HG03575 (cell line): ENCODE results near the gene RPS5.

Source experiments
- ATAC-seq: cut with Tn5 transposase; IDR thresholded peaks from one replicate; pipeline ENCODE4 v1.9.1; 2021; ENCODE audit not compliant: unreplicated experiment, insufficient number of reproducible peaks, low FRiP score; ENCODE audit errors: extremely low read depth

RPS5 gene

GRCh38 chr19:58381460-58382212 lies 5.4 kb upstream of the RPS5 start:
- ATAC-seq, result no peak

DNA sequence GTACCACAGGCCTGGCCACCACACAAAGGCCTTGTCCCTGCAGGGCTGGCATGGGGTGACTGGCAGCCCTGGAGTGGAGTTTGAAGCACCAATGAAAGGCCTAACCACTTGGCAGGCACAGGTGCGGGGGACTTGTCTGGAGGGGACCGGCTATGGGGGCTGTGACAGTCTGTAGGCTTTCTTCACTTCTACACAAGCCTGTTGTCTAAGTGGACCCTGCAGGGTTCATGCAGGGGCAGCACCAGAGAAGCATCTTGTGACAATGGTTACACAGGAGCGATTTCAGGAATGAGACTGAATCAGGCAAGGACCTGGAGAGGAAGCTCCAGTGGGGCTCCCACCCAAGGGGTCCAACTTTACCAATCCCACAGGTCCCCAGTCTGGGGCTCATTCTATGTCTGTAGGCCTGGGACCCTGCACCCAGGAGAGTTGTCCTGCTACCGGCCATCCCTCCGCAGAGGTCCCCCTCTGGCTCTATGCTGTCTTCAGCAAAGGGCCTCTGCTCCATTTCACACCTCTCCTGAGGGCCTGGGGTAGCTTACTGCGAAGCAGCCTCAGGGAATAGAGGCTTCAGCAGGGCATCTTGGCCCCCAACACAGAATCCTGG lies 4.0 kb upstream of the RPS5 start:
- ATAC-seq, result no peak

- no peak for ATAC-seq
These were observed 1.7 kb upstream of the RPS5 start for GRCh38 chr19:58385313-58385890.

DNA sequence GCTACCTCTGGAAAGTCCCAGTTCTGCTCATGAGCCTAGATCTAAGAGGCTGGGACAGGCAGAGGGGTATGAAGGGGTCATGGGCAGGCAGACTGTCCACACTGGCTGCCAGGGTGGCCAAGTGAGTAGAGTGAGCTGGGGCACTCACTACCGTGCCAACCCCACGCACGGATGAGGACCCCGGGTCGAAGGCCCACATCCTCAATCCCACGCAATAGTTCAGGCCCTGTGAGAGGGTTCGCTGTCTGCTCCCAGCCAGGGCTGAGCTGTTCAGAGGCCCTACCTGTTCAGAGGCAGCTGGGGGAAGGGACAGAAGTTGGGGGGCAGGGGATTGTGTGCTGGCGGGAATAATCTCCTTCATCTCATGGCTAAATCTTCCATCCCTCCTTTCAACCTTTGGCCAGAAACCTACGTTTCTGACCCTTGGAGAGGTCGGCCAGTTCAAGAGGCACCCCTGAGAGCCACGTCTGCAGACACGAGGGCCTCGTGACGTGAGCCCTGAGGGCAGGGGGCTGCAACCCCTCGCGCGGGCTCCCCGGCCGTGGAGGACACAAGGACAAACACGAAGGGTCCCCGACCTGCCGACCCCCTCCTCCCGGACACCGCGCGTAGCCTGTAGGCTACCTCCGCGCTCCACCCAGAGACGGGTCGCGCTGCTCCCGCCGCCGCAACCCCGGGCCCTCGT lies 1.0 kb upstream of the RPS5 start:
- no peak for ATAC-seq

DNA sequence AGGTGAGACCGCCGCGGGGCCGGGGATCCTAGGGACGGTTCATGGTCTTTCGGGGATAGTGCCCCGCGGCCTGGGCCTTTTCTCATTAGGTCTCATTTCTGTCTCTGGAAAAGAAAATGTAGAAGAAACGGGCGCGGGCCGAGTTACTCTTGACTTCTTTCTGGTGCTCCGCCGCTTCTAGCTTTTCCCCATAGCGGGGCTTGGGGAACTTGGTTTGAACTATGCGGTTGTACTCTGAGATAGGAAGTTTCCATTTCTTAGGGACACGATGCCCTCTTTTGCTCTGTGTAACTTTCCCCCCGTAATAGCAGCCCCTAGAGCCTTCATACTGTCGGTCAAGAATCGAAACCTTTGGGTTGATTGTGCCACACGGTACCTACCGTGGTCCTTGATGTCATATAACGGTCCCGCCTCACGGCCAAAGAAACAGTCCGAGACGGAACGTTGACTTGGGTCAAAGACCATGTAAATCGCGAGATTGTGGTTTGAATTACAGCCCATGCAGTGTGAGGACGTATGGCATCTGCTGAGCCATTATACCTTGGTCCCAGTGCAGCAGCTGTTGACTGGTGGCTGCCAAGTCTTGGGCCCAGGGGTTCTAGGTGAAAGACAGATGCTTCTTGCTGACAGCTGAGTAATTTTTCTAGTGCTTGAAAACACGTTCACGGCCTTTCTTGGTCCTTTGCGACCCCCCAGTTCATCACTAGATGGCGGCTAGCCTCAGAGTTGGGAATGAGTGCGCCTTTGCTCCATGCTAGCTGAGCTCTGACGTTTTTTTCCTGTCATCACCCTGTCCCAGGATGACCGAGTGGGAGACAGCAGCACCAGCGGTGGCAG lies 487 bp downstream of the RPS5 start:
- no peak for ATAC-seq

GRCh38 chr19:58388175-58388526 lies 1.1 kb downstream of the RPS5 start:
- no peak for ATAC-seq

DNA sequence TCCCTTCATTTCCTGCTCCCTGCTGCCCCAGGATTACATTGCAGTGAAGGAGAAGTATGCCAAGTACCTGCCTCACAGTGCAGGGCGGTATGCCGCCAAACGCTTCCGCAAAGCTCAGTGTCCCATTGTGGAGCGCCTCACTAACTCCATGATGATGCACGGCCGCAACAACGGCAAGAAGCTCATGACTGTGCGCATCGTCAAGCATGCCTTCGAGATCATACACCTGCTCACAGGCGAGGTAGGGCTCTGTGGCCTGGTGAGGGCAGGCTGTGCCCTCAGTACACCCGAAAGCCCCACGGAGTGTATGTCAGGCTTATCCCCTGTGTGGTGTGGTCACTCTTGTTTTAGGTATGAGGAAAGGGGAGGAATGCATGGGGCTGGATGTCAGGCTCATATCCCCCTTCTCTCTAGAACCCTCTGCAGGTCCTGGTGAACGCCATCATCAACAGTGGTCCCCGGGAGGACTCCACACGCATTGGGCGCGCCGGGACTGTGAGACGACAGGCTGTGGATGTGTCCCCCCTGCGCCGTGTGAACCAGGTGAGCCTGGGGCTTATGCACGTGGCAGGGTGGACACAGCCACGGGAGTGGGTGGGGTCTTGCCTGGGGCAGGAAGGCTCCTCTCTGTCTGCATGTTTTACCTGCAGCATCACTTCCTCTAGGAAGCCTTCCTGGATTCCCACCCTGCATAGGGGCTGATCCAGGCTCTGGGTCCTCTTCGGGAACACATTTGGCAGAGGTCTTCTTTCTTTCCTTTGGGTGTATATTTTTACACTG lies 6.1 kb downstream of the RPS5 start:
- no peak for ATAC-seq

DNA sequence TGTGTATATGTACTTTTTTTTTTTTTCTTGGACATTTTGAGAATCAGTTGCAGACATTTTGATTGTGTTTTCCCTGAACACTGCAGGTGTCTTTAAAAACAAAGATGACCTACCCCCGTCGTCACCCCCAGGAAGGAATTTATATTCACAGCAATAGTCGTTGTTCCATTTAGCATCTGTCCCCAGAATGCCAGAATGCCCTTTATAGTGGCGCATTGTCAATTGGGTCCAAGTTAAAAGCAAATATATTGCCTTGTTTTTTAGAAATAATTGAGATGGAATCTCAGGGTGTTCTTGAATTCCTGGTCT lies 6.6 kb downstream of the RPS5 start:
- no peak for ATAC-seq

DNA sequence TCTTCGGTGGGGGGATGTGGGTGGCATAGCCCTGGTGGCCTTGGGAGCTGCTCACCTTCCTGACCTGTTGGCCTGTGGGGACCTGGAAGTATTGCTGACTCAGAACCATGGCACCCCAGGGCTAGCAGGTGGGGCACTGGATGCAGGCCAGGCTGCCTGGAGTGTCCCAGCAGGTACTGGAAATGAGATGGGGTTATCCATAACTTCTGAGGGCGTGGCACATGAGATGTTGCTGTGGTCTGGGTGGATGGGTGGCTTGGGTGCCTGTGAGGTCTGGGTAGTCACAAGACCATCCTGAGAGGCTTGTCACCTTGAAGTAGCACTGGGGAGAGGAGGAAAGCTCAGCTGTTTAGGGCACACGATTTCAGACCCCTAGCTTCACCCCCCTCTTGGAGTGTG lies 7.8 kb downstream of the RPS5 start:
- ATAC-seq, result no peak

DNA sequence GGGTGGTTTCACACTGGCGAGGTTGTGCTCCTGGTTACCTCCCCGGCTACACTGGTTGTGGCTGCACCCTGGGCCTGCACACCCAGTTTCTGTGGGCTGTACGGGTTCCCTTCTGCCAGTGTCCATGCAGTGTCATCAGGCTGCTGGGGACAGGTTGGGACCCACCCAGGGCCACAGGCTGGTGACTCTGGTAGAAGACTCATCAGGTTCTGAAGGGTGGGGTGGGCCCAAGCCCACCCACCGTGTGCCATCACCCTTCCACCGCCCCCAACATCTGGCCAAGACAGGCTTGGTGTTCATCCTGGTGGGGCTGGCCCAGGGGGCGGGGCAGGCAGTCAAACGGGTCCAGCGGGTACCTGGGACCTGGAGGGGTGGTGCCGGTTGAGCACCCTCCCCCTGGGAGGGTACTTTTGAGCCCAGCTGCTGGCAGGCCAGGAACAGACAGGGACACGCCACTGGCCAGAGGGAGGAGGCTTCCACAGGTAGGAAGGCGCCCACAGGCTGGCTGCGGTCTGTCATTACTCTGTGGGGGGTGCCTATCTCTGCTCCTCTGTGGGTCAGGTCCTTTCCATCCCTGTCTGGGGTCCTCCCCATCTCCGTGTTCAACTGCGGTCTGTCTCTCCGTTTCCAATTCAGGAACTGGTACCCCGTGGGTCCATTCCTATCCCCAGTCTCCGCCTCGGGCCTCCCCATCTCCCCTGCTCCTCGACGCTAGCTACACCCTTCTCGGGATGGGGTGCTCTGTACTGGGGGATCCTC lies 8.3 kb downstream of the RPS5 start, which contains the start of gene RNF225:
Gene RNF225 (plus strand): TSS at position 437 of the 759 bp plus-strand sequence. CDS start 434 bp downstream, outside the sequence.
- no peak for ATAC-seq

DNA sequence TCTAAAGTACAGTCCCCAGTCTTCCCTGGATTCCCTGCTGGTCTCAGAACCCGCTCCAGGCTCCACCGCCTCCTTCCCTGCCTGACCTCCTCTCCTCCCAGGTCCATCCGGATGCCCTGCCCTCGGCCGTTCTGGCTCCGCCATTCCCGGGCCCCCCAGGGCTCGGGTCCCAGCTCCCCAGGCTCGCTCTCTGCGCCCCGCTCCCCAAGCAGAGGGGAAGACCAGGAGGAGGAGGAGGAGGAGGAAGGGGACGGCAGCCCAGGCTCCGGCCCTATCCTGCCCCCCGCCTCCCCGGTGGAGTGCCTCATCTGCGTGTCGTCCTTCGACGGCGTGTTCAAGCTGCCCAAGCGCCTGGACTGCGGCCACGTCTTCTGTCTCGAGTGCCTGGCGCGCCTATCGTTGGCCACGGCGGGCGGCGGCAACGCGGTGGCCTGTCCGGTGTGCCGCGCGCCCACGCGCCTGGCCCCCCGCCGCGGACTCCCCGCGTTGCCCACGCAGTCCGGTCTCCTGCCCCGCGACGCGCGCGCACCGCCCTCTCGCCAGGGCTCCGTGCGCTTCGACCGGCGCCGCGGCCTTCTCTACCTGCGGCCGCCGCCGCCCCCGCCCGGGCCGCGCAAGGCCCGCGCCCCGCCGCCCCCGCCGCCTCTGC lies 9.0 kb downstream of the RPS5 start:
- ATAC-seq, result no peak

GRCh38 chr19:58396691-58397532 lies 9.8 kb downstream of the RPS5 start:
- ATAC-seq, result no peak

DNA sequence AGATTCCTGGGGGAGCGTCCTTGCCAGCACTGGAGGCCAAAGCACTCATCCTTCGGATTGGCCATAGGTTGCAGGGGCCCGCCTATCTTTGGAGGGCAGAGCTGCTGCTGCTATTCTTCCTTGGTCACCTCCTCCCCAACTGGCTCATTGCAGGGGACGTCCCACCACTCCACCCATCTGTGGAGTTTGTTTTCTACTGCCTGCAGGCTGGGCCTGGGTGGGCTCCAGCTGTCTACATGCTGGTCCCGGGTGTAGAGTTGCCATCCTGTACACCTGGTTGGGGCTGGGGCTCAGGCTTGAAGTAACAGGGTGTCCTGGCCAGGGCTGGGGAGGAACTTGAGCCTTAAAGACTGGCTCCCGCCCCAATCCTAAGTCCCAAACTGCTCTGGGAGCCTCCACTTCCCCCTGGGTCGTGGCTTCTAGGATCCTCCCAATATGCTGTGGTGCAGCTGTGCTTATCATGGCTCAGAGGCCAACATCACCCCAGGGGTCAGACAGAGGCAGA lies 10.5 kb downstream of the RPS5 start:
- no peak for ATAC-seq

DNA sequence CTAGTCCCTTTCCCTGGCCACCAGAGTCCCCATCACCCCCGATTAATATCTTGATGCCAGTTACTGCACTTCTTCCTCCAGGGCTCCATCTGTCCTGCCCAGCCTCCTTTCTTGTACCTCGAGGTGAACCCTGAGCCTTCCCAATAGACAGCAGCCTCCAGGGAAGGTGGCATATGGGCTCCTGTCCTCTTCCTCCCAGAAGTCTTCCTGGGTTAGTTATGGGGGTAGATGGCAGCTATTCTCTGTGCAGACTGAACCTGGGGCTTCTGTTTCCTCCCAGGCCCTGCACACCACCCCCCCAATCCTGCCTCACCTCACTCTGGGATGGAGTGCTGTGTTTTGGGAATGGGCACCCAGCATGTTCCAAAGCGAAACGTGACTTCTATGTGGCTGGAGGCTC lies 11.0 kb downstream of the RPS5 start:
- ATAC-seq, result no peak

- no peak for ATAC-seq
These were observed 11.5 kb downstream of the RPS5 start for GRCh38 chr19:58398545-58398944.

DNA sequence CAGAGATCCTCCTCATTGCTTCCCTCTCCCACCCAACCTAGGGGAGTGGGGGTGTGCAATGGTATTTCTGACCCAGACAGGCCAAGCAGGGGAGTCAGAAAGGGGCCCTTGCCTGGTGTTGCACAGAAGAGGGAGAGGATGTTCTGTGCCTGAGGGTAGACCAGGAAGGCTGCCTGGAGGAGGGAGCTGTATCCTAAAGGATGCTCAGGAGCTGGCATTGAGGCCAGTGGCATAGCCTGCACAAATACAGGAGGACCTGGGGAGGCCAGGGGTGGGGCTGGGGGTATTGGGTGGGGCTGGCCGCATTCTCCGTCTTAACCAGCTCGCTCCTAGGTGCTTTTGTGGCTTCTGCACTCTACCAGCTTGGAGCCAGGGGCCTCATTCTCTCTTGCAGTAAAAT lies 12.8 kb downstream of the RPS5 start:
- ATAC-seq, result no peak
